T-helper 1 cell treated with Interleukin-12 subunit alpha and Interleukin-12 subunit beta and Interleukin-4 antibody, amounts not matched to agents 30 ng/mL and 1 ng/mL, for 36 hours (primary cell): ENCODE results near the gene GPR176. TPM values are rescaled to one million over a fixed set of nuclear protein-coding genes. Genes with fewer than 3 reads are reported as not detected.
"Not testable (repeated sequence)": the region's sequence is repeated elsewhere in the genome, so short reads cannot be mapped to it uniquely, and the experiment has no call there.

Experiments used
- intact Hi-C: fragments of 100-400 bp; cut with micrococcal nuclease; formaldehyde crosslinking; loops from one replicate; pipeline ENCODE4 v1.15.1; 2024
- total RNA-seq: library from RNA; stranded (reverse); gene quantifications from 2 replicates; pipeline ENCODE4 v1.2.3, GENCODE V29; 2022

GPR176 gene
- total RNA-seq, 1 donor from 2014 or later: 0.10 TPM

DNA sequence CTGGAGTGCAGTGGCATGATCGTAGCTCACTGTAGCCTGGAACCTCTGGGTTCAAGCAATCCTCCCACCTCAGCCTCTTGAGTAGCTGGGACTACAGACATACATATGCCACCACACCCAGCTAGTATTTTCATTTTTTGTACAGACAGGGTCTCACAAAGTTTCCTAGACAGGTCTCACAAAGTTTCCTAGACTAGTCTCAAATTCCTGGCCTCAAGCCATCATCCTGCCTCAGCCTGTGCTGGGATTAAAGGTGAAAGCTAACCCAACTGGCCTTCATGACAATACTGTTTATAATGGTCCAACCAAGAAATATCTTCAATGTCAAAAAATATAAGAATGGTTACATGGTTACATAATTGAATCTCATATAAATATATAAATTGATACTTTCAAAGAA lies 24.0 kb downstream of the GPR176 start:
- intact Hi-C loops: no loop called here

DNA sequence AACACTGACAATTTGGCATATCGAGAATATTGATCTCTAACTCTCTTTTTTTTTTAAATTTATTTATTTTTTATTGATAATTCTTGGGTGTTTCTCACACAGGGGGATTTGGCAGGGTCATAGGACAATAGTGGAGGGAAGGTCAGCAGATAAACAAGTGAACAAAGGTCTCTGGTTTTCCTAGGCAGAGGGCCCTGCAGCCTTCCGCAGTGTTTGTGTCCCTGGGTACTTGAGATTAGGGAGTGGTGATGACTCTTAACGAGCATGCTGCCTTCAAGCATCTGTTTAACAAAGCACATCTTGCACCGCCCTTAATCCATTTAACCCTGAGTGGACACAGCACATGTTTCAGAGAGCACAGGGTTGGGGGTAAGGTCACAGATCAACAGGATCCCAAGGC lies 27.0 kb downstream of the GPR176 start:
- intact Hi-C loops: not testable (repeated sequence)

DNA sequence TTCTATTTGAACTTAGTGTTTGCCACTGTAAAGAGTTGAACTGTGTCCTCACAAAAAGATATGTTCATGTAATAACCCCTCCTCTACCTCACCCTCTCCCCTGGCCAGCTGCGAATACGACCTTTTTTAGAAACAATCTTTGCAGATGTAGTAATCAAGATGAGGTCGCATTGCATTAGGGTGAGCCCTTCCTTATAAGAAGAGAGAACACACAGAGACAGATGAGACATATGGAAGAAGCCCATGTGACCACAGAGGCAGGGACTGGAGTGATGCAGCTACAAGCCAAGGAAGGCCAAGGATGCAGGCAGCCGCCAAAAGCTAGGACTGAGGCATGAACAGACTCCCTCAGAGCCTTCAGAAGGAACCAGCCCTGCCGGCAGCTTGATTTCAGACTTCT lies 27.6 kb downstream of the GPR176 start:
- intact Hi-C loops: no loop called here

GRCh38 chr15:39890621-39891020 lies 29.4 kb downstream of the GPR176 start:
- intact Hi-C loops: no loop called here

DNA sequence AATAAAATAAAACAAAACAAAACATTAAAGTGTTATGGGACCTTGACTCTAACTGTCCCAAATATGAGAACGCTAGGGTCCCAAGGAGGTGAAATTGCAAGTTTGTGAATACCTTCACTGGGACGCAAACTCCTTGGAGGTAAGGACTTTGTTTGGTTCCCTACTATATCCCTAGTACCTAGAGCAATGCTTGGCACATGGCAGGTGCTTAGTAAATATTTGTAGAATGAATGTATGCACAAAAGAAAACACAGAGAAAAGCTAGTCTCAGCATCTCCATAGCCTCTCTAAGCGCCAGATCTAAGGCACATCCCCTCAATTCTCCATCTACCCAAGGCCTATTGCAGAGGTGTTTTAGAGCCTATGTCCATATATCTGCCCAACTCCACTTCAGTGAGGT lies 30.5 kb downstream of the GPR176 start:
- intact Hi-C loops: no loop called here

DNA sequence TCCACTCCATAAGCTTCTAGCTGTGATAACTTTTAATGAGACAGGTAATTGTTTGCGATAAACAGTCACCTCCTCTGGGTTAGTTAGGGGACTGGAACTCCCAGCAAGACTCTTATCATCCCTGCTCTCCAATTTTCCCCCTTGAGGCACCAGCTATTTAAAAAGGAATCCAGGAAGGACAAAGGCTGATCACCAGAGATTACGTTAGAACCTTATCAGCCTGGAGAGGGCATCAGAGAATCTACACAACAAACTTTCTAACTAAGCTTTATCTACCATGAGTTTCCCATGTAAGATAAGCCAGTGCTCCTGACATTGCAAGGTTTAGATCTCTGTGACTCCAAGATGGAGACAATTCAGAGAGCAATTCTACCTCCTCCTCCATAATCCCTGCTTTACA lies 31.3 kb downstream of the GPR176 start:
- intact Hi-C loops: no loop called here

DNA sequence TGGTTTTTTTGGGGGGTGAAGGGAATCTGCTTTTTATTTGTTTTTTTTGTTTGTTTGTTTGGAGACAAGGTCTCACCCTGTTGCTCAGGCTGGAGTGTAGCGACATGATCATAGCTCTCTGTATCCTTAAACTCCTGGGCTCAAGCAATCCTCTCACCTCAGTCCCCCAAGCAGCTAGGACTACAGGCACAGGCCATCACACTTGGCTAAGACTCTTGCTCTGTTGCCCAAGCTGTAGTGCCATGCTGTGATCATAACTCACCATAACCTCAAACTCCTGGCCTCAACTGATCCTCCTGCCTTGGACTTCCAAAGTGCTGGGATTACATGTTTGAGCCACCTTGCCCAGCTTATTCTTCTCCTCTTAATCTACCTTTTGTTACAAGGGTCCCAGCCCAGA lies 31.8 kb downstream of the GPR176 start:
- intact Hi-C loops: no loop called here

DNA sequence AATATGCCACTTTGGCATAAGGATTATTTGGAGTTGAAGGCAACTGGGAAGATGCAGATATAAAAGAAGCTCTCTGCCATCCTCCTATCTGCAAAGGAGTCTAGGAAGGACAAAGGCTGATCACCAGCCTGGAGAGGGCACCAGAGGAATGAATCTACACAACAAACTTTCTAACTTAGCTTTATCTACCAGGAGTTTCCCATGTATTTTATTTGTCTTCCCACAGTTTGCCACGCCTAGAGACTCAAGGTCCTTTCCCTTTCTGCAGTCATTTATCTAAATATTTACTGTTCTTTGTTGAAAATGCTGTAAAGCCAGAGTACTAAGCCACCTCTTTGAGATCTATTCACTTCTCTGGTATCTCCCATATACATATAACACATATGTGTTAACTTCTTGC lies 32.2 kb downstream of the GPR176 start:
- intact Hi-C loops: no loop called here

DNA sequence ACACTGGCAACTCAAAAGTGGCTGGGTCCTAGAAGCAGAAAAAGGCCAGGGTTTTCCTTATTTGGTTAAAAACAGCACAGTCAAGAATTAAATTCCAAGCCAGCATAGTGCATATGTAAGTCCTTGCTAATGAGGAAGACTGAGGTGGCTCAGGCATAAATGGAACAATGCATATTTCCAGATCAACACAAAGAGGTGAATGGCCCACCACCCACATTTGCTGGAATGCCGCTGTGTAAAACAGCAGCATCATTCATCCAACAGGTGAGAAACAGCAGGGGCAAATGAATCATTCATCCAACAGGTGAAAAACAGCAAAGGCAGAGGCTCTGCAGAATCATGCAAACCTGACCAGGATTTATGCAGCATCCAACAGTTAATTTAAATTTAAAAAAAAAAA lies 32.9 kb downstream of the GPR176 start:
- intact Hi-C loops: no loop called here

- intact Hi-C loops: no loop called here
Observed at GRCh38 chr15:39886418-39886817, 33.6 kb downstream of the GPR176 start.

GRCh38 chr15:39885099-39885777 lies 34.8 kb downstream of the GPR176 start:
- intact Hi-C loops: no loop called here

DNA sequence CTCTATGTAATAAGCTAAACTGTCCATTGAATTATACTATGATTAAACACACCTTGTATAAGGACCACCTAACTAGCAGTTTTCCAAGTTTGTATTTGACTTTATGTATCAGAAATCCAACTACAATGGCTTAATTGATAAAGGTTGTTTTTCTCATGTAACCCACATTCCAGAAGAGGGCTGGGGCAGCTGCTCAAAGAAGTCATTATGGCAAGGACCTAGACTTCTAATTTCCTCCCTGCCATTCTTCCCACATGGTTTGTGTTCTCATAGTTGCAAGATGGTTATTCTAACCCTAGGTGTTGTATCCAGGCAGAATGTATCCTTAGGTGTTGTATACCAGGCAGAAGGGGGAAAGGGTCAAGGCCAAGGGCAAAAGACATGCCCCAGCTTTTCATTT lies 35.7 kb downstream of the GPR176 start:
- intact Hi-C loops: no loop called here

DNA sequence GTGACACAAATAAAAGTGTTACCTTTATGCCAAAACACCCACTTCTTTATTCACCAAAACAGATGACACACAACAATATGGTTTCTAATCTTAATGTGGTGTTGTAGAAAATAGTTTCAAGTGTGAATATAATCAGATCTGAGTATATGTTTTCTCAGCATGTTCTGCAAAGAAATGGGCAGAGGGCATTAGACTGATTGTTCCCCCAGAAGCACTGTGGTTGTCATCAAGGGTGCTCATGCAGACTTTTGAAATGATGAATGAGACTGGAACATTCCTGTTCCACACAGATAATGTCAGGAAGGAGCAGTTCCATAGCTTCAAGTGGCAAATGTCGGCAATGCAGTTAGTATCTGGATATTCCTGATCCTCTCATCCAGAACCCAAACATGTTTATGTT lies 37.5 kb downstream of the GPR176 start:
- intact Hi-C loops: no loop called here

DNA sequence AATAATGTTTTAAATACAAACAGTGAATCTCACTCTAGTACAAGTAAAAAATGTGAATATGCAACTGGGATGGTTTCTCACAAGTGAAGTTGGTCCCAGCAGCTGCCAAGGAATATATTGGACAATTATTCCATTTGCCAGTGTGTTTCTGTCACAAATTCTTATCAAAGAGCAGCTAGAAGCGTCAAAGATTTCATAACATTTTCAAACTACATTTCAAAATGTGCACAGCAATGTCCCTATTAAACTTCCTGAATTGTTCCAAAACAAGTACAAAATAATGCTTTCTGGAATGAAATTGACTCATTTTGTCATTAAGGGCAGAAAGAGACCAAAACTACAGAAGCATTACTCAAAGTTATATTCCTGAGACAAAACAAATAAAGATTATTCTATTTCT lies 38.3 kb downstream of the GPR176 start:
- intact Hi-C loops: no loop called here

DNA sequence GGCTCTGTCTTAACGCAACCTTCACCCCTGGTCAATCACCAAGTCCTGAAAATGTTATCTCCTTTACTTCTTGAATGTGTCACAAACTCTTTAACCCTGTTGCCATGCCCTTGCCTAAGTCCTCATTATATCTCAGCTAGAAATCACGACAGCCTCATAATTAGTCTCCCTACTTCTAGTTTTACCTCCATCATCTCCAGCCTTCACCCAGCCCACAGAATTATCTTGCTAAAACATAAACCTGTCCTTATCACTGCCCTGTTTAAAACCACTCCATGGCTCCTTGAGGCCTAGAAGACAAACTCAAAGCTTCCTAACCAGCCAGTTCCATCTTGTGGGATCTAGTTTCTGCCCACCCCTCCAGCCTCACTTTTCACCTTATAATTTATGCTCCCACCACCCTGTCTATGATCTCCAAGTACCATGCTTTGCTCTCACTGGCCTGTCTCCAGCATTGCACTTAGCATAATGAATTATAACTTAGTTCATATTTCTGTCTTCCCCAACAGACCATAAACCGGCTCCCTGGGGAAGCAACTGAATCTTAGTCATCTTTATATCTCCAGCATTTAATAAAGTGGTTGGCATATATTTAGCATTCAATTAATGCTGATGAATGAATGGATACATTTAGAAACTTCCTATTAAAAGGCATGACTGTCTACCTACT lies 39.2 kb downstream of the GPR176 start:
- intact Hi-C loops: no loop called here

DNA sequence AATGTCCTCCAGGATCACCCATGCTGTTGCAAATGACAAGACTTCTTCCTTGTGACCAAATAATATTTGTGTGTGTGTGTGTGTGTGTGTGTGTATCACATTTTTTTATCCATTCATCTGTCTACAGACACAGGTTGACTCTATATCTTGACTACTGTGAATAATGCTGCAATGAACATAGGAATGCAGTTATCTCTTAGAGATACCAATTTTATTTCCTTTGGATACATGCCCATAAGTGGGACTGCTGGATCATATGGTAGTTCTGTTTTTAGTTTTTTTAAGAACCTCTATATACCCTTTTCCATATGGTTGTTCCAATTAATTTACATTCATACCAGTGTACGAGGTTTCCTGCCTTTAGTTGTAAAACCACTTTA lies 41.7 kb downstream of the GPR176 start:
- intact Hi-C loops: no loop called here

DNA sequence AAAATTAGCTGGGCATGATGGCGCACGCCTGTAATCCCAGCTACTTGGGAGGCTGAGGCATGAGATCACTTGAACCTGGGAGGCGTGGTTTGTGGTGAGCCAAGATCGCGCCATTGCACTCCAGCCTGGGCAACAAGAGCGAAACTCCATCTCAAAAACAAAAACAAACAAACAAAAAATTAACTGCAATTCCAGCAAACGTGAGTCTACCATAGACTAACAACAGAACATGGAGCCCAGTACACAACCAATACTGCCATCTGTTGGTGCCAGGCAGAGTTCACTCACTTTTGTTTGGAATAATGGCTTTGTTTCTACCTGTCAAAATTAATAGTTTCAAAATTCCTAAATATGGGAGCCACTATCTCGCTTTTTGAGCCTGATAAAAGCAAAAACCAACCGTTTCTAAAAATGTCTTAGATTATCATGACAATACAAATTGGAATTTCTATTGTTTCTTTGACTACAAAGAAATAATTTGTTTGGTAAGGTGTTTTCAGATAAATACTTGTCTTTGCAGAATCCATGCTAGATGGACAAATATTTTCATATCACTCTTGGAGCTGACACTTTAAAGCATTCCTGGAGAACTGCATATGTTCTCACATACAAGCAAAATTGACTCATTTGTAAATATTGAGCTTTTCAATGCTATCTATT lies 45.0 kb downstream of the GPR176 start:
- intact Hi-C loops: loop anchor here (1.0 kb wide), 3 partner anchors 73 to 189 kb away; no protein-coding TSS in a partner anchor

- intact Hi-C loops: no loop called here
Observed at GRCh38 chr15:39873978-39874377, 46.1 kb downstream of the GPR176 start.

DNA sequence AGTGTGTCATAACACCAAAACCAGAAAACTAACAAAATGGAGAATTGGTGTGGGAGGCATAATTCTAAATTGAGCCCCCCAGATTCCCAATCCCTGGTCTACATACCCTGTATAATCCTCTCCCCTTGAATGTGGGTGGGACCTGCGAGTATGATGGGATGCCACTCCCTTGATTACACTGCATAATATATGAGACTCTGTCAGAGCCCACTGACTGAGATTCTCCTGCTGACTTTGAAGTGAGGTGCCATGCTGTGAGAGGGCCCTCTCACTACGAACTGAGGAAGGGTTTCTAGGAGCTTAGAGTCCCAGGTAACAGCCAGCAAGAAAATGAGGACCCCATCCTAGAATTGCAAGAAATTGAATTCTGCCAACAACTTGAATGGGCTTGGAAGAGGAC lies 49.5 kb downstream of the GPR176 start:
- intact Hi-C loops: no loop called here

DNA sequence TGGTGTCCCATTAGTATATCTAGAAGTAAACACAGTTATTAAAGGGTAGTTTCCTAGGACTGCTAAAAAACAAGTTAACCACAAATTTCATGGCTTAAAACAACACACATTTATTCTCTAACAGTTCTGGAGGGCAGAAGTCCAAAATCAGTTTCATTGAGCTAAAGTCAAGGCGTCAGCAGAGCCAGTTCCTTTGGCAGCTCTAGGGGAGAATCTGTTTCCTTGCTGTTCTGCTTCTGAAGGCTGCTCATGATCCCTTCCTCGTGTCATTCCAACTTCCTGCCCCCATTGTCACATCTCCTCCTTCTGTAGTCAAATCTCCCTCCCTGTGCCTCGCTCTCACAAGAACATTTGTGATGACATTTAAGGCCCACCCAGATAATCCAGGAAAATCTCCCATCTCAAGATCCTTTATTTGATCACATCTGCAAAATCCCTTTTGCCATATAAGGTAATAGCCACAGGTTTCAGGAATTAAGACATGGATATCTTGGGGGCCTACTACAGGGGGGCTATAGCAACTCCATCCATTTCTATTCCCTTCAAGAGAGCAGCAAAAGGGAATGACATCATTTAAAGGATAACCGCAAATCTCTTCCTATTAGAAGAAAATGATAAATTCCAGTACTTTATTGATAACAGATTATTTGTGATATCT lies 50.1 kb downstream of the GPR176 start:
- intact Hi-C loops: no loop called here

DNA sequence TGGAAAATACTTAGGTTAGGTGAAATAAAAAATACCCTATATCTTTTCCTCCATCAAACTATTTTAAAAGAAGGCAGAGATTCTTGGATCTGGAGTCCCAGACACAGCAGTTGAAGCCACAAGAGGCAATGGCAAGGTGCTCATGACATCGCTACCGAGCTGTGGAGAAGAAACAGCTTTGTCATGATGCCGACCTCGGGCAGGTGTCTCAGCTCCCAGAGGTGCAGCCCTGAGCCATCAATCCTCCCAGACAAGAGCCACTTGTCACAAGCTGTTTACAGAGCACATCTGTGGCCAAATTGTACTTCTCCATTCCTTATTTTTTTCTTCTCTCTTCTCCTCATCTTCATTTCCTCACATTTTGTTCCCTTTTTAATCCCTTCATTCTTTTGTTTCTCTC lies 50.8 kb downstream of the GPR176 start:
- intact Hi-C loops: no loop called here

GRCh38 chr15:39868396-39868795 lies 51.7 kb downstream of the GPR176 start:
- intact Hi-C loops: no loop called here
